ENCODE measurements around the gene NFASC. TPM values are rescaled to one million over a fixed set of nuclear protein-coding genes. Genes with fewer than 3 reads are reported as not detected.

The NFASC gene
- total and polyA plus RNA-seq, 9 of the 15 experiments (the other 6 are each of a cell fraction or from before 2014, with no cell fraction given), result 0.03 to 0.16 (median 0.06) TPM; not detected in 6

- Histone ChIP-seq H3K9me3 (replicated peaks; ENCODE audit: control insufficient read depth, insufficient read depth, low read depth, low read length) (no peaks in the 10 kb centered on the region), H3K9ac (ENCODE audit: insufficient read depth in 1 of 2, low read depth in 2 of 2, low read length in 2 of 2) (no peak overlapping the region), H3K4me1 (replicated peaks in 1 of 2; ENCODE audit: control insufficient read depth in 2 of 2, insufficient read depth in 2 of 2, low read length in 2 of 2) (no peaks in the 10 kb centered on the region), H3K27me3 (ENCODE audit: control insufficient read depth in 2 of 2, insufficient read depth in 2 of 2, low read length in 2 of 2) (peaks cover 17 to 57% of the 10 kb centered on the region in 2 experiments), H3K4me2 (ENCODE audit: insufficient read depth, low read length) (no peak overlapping the region), H3K9me1 (ENCODE audit: control insufficient read depth, insufficient read depth, low read length) (no peaks in the 10 kb centered on the region), H3K27ac (ENCODE audit: extremely low read depth, low read depth, low read length) (no peak overlapping the region), H4K20me1 (replicated peaks; ENCODE audit: control insufficient read depth, insufficient read depth, low read length) (no peaks in the 10 kb centered on the region), H3K4me3 (no peak overlapping the region), H3K79me2 (ENCODE audit: control insufficient read depth, insufficient read depth, low read length) (no peaks in the 10 kb centered on the region), H3K36me3 (ENCODE audit: control insufficient read depth, insufficient read depth, low read length) (no peaks in the 10 kb centered on the region), H2AFZ (ENCODE audit: low read depth, low read length) (no peak overlapping the region)
- BruUV-seq (replicated peaks), result no TSS peak
- DNase-seq (ENCODE audit: extremely low read depth in 1 of 4, low spot score in 3 of 4) (no peak), ATAC-seq (no peak), FAIRE-seq (no peak)
- intact Hi-C loops (cut with micrococcal nuclease) (no loop called here), in situ Hi-C loops (cut with MboI) (no loop called here)
- TF ChIP-seq PRDM10 (IDR thresholded peaks at IDR 0.05; ENCODE audit: partially characterized antibody), result no peak
- no peak for TF ChIP-seq ETV5 (CRISPR knock-in tag; IDR thresholded peaks at IDR 0.05; ENCODE audit: low read depth)
- no peak for TF ChIP-seq TCFL5 (CRISPR knock-in tag; conservative IDR thresholded peaks at IDR 0.05)
- TF ChIP-seq STAG1 (CRISPR knock-in tag; IDR thresholded peaks at IDR 0.05; ENCODE audit: borderline replicate concordance), result no peak
- TF ChIP-seq ZBTB17 (CRISPR knock-in tag; IDR thresholded peaks at IDR 0.05), result no peak
- TF ChIP-seq ERF (CRISPR knock-in tag; IDR thresholded peaks at IDR 0.05), result no peak
- no peak for TF ChIP-seq NKRF (IDR thresholded peaks at IDR 0.05; ENCODE audit: borderline replicate concordance)
- no peak for TF ChIP-seq PHB (CRISPR knock-in tag; IDR thresholded peaks at IDR 0.05)
- no peak for TF ChIP-seq BRD9 (IDR thresholded peaks at IDR 0.05; ENCODE audit: low read depth, partially characterized antibody)
- no peak for TF ChIP-seq NR2C2 (CRISPR knock-in tag; IDR thresholded peaks at IDR 0.05)
- TF ChIP-seq NR2C2 (tag; IDR thresholded peaks at IDR 0.05), result no peak
- no peak for TF ChIP-seq MCM3 (IDR thresholded peaks at IDR 0.05)
- TF ChIP-seq BMI1 (IDR thresholded peaks at IDR 0.05; ENCODE audit: low read length), result no peak
- no peak for TF ChIP-seq ZNF561 (CRISPR knock-in tag; conservative IDR thresholded peaks at IDR 0.05)
- POLR2A ChIA-PET, result interaction anchor here (0.6 kb wide), 1 partner anchor 96 kb away, joined by 3 read pairs; no protein-coding TSS in a partner anchor
- CTCF ChIA-PET (ENCODE audit: low intra/inter-chr PET ratio), result interaction anchor here (0.7 kb wide), 1 partner anchor 156 kb away, joined by 4 read pairs; no protein-coding TSS in a partner anchor
- WGBS (ENCODE audit: insufficient coverage, low coverage, missing lambda C conversion rate), result 4% methylated on average over 3 of the region's 3 CpGs
Measured at GRCh38 chr1:204882479-204882878, 11.8 kb downstream of the NFASC start.

All from K562 (cell line).